Neuron (in vitro differentiated cells): Measurements from ENCODE around the gene SCN4A.

ENCODE experiments used
- H2AFZ ChIP-seq: one replicate; pipeline ENCODE4 v1.6.1; 2013; ENCODE audit warnings: low read depth, mild to moderate bottlenecking, inconsistent platforms, low read length, moderate library complexity
- H3K27me3 ChIP-seq: one replicate; pipeline ENCODE4 v1.6.1; 2013; ENCODE audit warnings: low read length; ENCODE audit not compliant: insufficient read depth
- H3K36me3 ChIP-seq: one replicate; pipeline ENCODE4 v1.6.1; 2013; ENCODE audit warnings: low read length; ENCODE audit not compliant: insufficient read depth
- H3K4me1 ChIP-seq: one replicate; pipeline ENCODE4 v1.6.1; 2013; ENCODE audit warnings: low read length; ENCODE audit not compliant: insufficient read depth
- H3K4me3 ChIP-seq: 2 replicates; pipeline ENCODE4 v1.5.1; 2013; ENCODE audit warnings: mild to moderate bottlenecking, low read length, moderate library complexity
- H3K9me3 ChIP-seq: one replicate; pipeline ENCODE4 v1.6.1; 2013; ENCODE audit warnings: low read length

Gene SCN4A

GRCh38 chr17:64006361-64007088 lies 33.8 kb upstream of the SCN4A start:
- Histone ChIP-seq H3K4me3 (no peak overlapping the region), H2AFZ (no peak overlapping the region), H3K27me3 (peaks cover 20% of the 10 kb centered on the region), H3K4me1 (no peaks in the 10 kb centered on the region), H3K9me3 (no peaks in the 10 kb centered on the region), H3K36me3 (no peaks in the 10 kb centered on the region)

GRCh38 chr17:64005734-64006167 lies 33.0 kb upstream of the SCN4A start:
- Histone ChIP-seq H2AFZ (no peak overlapping the region), H3K9me3 (no peaks in the 10 kb centered on the region), H3K27me3 (peaks cover 20% of the 10 kb centered on the region), H3K4me3 (no peak overlapping the region), H3K4me1 (no peaks in the 10 kb centered on the region), H3K36me3 (no peaks in the 10 kb centered on the region)

GRCh38 chr17:64004903-64005733 lies 32.4 kb upstream of the SCN4A start:
- Histone ChIP-seq H3K27me3 (peaks cover 20% of the 10 kb centered on the region), H3K4me3 (no peak overlapping the region), H2AFZ (no peak overlapping the region), H3K4me1 (no peaks in the 10 kb centered on the region), H3K36me3 (no peaks in the 10 kb centered on the region), H3K9me3 (no peaks in the 10 kb centered on the region)

GRCh38 chr17:64004218-64004770 lies 31.6 kb upstream of the SCN4A start:
- Histone ChIP-seq H3K27me3 (peaks cover 20% of the 10 kb centered on the region), H3K9me3 (no peaks in the 10 kb centered on the region), H3K4me3 (no peak overlapping the region), H3K36me3 (no peaks in the 10 kb centered on the region), H2AFZ (no peak overlapping the region), H3K4me1 (no peaks in the 10 kb centered on the region)

GRCh38 chr17:64003526-64004121 lies 30.9 kb upstream of the SCN4A start:
- Histone ChIP-seq H3K9me3 (no peaks in the 10 kb centered on the region), H3K4me3 (no peak overlapping the region), H2AFZ (no peak overlapping the region), H3K4me1 (no peaks in the 10 kb centered on the region), H3K27me3 (peaks cover 15% of the 10 kb centered on the region), H3K36me3 (no peaks in the 10 kb centered on the region)

GRCh38 chr17:64002658-64003525 lies 30.2 kb upstream of the SCN4A start:
- Histone ChIP-seq H3K36me3 (no peaks in the 10 kb centered on the region), H3K27me3 (peaks cover 13% of the 10 kb centered on the region), H3K9me3 (no peaks in the 10 kb centered on the region), H3K4me1 (no peaks in the 10 kb centered on the region), H3K4me3 (no peak overlapping the region), H2AFZ (no peak overlapping the region)

- Histone ChIP-seq H3K36me3 (no peaks in the 10 kb centered on the region), H3K4me1 (no peaks in the 10 kb centered on the region), H2AFZ (no peak overlapping the region), H3K27me3 (peaks cover 20% of the 10 kb centered on the region), H3K9me3 (no peaks in the 10 kb centered on the region), H3K4me3 (no peak overlapping the region)
Observed at GRCh38 chr17:64001763-64002529, 29.2 kb upstream of the SCN4A start.

GRCh38 chr17:64001091-64001579 lies 28.4 kb upstream of the SCN4A start:
- Histone ChIP-seq H3K4me3 (no peak overlapping the region), H3K27me3 (peaks cover 18% of the 10 kb centered on the region), H3K4me1 (no peaks in the 10 kb centered on the region), H3K9me3 (no peaks in the 10 kb centered on the region), H3K36me3 (no peaks in the 10 kb centered on the region), H2AFZ (no peak overlapping the region)

GRCh38 chr17:63999680-64000531 lies 27.2 kb upstream of the SCN4A start:
- Histone ChIP-seq H3K9me3 (no peaks in the 10 kb centered on the region), H3K4me1 (no peaks in the 10 kb centered on the region), H3K4me3 (no peak overlapping the region), H2AFZ (no peak overlapping the region), H3K36me3 (no peaks in the 10 kb centered on the region), H3K27me3 (peaks cover 16% of the 10 kb centered on the region)

GRCh38 chr17:63998721-63999679 lies 26.3 kb upstream of the SCN4A start:
- Histone ChIP-seq H3K36me3 (no peaks in the 10 kb centered on the region), H3K27me3 (peaks cover 12% of the 10 kb centered on the region), H3K4me1 (no peaks in the 10 kb centered on the region), H3K9me3 (no peaks in the 10 kb centered on the region), H2AFZ (peak overlapping the region; percentile 94), H3K4me3 (peak overlapping the region; percentile 62)
